Measurements from ENCODE around the gene PGM2.
"Not testable (repeated sequence)": the region's sequence is repeated elsewhere in the genome, so short reads cannot be mapped to it uniquely, and the experiment has no call there.

Gene PGM2

GRCh38 chr4:37826295-37827029, at the start of gene PGM2:
Gene PGM2, plus strand, starts transcription at chr4:37826686. Its CDS starts 47 bp downstream, at chr4:37826733.
- DNase-seq: peak; percentile 84

GRCh38 chr4:37779896-37780295, 46.6 kb upstream of the PGM2 start:
- no peak for DNase-seq

GRCh38 chr4:37780444-37781130, 45.9 kb upstream of the PGM2 start:
- no peak for DNase-seq

GRCh38 chr4:37781131-37781455, 45.4 kb upstream of the PGM2 start:
- no peak for DNase-seq

- DNase-seq: not testable (repeated sequence)
Observed at GRCh38 chr4:37786267-37786666, 40.2 kb upstream of the PGM2 start.

GRCh38 chr4:37787883-37788460, 38.5 kb upstream of the PGM2 start:
- DNase-seq: not testable (repeated sequence)

GRCh38 chr4:37788819-37789218, 37.7 kb upstream of the PGM2 start:
- no peak for DNase-seq

GRCh38 chr4:37792241-37792640, 34.2 kb upstream of the PGM2 start:
- no peak for DNase-seq

- DNase-seq: no peak
Observed at GRCh38 chr4:37793562-37793961, 32.9 kb upstream of the PGM2 start.

- DNase-seq: no peak
Observed at GRCh38 chr4:37794056-37794455, 32.4 kb upstream of the PGM2 start.

GRCh38 chr4:37795581-37796195, 30.8 kb upstream of the PGM2 start:
- DNase-seq: no peak

GRCh38 chr4:37797374-37797773, 29.1 kb upstream of the PGM2 start:
- no peak for DNase-seq

GRCh38 chr4:37797923-37798322, 28.6 kb upstream of the PGM2 start:
- no peak for DNase-seq

GRCh38 chr4:37798616-37799015, 27.9 kb upstream of the PGM2 start:
- no peak for DNase-seq

GRCh38 chr4:37799941-37800554, 26.4 kb upstream of the PGM2 start:
- no peak for DNase-seq

- DNase-seq: peak; percentile 64
Observed at GRCh38 chr4:37802068-37802666, 24.3 kb upstream of the PGM2 start.

GRCh38 chr4:37803348-37803973, 23.0 kb upstream of the PGM2 start:
- DNase-seq: no peak

GRCh38 chr4:37805091-37805490, 21.4 kb upstream of the PGM2 start:
- DNase-seq: no peak

- DNase-seq: peak; percentile 14
Observed at GRCh38 chr4:37812713-37813112, 13.8 kb upstream of the PGM2 start.

GRCh38 chr4:37815591-37815990, 10.9 kb upstream of the PGM2 start:
- no peak for DNase-seq

- no peak for DNase-seq
Observed at GRCh38 chr4:37816006-37816405, 10.5 kb upstream of the PGM2 start.

GRCh38 chr4:37816719-37817118, 9.8 kb upstream of the PGM2 start:
- no peak for DNase-seq

Measured in T1000 (cell line).